CD4-positive, alpha-beta T cell treated with Interleukin-2 at 100 ng/mL for 4 hours (primary cell): ENCODE data around the gene CLDN2.

Source experiments
- DNase-seq: peaks from one replicate; pipeline ENCODE4 v3.0.0-alpha.2; 2020; ENCODE audit warnings: low spot score

The CLDN2 gene

GRCh38 chrX:106921637-106922036 lies 1.4 kb downstream of the CLDN2 start:
- DNase-seq, result no peak

GRCh38 chrX:106927023-106927422 lies 6.8 kb downstream of the CLDN2 start:
- no peak for DNase-seq

GRCh38 chrX:106927700-106928099 lies 7.5 kb downstream of the CLDN2 start:
- DNase-seq, result no peak

GRCh38 chrX:106928227-106928626 lies 8.0 kb downstream of the CLDN2 start:
- DNase-seq, result no peak

GRCh38 chrX:106931831-106932491 lies 11.8 kb downstream of the CLDN2 start:
- DNase-seq, result no peak

- no peak for DNase-seq
Observed at GRCh38 chrX:106932492-106932923, 12.3 kb downstream of the CLDN2 start.

- no peak for DNase-seq
Observed at GRCh38 chrX:106932960-106933537, 12.8 kb downstream of the CLDN2 start.

- DNase-seq, result no peak
Observed at GRCh38 chrX:106933538-106933961, 13.3 kb downstream of the CLDN2 start.

- no peak for DNase-seq
Observed at GRCh38 chrX:106935175-106935574, 15.0 kb downstream of the CLDN2 start.

GRCh38 chrX:106936246-106936645 lies 16.0 kb downstream of the CLDN2 start:
- no peak for DNase-seq

GRCh38 chrX:106939566-106939965 lies 19.4 kb downstream of the CLDN2 start:
- DNase-seq, result no peak

GRCh38 chrX:106940068-106940467 lies 19.9 kb downstream of the CLDN2 start:
- no peak for DNase-seq

- no peak for DNase-seq
Observed at GRCh38 chrX:106946464-106946863, 26.3 kb downstream of the CLDN2 start.

GRCh38 chrX:106948641-106949040 lies 28.4 kb downstream of the CLDN2 start:
- no peak for DNase-seq

- no peak for DNase-seq
Observed at GRCh38 chrX:106949366-106949765, 29.2 kb downstream of the CLDN2 start.

GRCh38 chrX:106950381-106950780 lies 30.2 kb downstream of the CLDN2 start:
- DNase-seq, result no peak

GRCh38 chrX:106951230-106951629 lies 31.0 kb downstream of the CLDN2 start:
- no peak for DNase-seq

- DNase-seq, result no peak
Observed at GRCh38 chrX:106952089-106952488, 31.9 kb downstream of the CLDN2 start.

- no peak for DNase-seq
Observed at GRCh38 chrX:106952538-106952937, 32.3 kb downstream of the CLDN2 start.

GRCh38 chrX:106952988-106953387 lies 32.8 kb downstream of the CLDN2 start:
- DNase-seq, result no peak

GRCh38 chrX:106954041-106954440 lies 33.8 kb downstream of the CLDN2 start:
- no peak for DNase-seq

GRCh38 chrX:106955004-106955772 lies 35.0 kb downstream of the CLDN2 start:
- no peak for DNase-seq

- DNase-seq, result no peak
Observed at GRCh38 chrX:106957856-106958255, 37.7 kb downstream of the CLDN2 start.
